ENCODE data around the gene CTAG1B. TPM values are rescaled to one million over a fixed set of nuclear protein-coding genes. Genes with fewer than 3 reads are reported as not detected.

The CTAG1B gene
- total RNA-seq, 1 experiment from 2014 or later = not detected

DNA sequence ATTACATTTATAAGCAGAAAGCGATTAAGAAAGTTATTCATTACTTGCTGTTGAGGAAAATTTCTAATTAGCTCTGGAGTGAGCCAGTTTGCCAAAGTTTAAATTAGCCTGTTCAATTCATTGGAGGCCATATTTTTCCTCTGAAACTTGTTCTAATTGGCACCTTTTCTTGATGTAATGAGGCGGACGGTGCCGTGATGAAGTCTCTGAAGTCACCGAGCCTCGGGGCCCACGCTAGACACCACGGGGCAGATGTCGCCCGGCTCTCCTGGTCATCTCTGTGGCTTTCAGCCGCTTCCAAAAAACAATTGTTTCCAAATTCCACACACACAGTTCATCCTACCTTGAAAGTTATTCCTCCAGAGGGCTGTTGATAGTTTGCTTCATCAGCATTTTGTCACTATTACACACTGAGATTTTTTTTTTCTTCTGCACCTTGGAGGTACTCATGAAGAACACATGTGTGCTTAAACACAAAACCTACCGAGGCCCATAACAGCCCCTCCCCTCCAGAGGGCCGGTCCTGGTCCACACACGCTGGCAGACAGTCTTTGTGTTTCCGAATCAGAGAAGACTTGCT is 38.2 kb upstream of the CTAG1B start:
- H3K4me1 ChIP-seq (ENCODE audit: control insufficient read depth in 1 of 2, insufficient read depth in 2 of 2, low read length in 2 of 2) = no peaks in the 10 kb centered on the region
- BruUV-seq (replicated peaks) = no TSS peak
- no peak overlapping the region for H3K4me3 ChIP-seq (replicated peaks in 1 of 2; ENCODE audit: low read depth in 1 of 2, low read length in 2 of 2)
- H3K4me2 ChIP-seq (ENCODE audit: low read length) = no peak overlapping the region
- DNase-seq (ENCODE audit: low read depth, low spot score) = no peak
- no peaks in the 10 kb centered on the region for H3K36me3 ChIP-seq (ENCODE audit: control insufficient read depth in 1 of 2, insufficient read depth in 2 of 2, low read length in 2 of 2)
- H3K9me3 ChIP-seq (ENCODE audit: control insufficient read depth in 1 of 2, insufficient read depth in 1 of 2, low read depth in 1 of 2, low read length in 2 of 2) = no peaks in the 10 kb centered on the region
- no peaks in the 10 kb centered on the region for H3K27me3 ChIP-seq (ENCODE audit: insufficient read depth, low read length)
- H3K79me2 ChIP-seq (ENCODE audit: insufficient read depth, low read length) = no peaks in the 10 kb centered on the region
- intact Hi-C loops (cut with micrococcal nuclease) = no loop called here
- CTCF ChIA-PET = no interaction called here
- no peak overlapping the region for H3K9ac ChIP-seq (ENCODE audit: low read length)
- RAD21 ChIA-PET (ENCODE audit: low non-redundant PET in 1 of 2, low total read pairs in 2 of 2, uncharacterized antibody in 2 of 2, unreplicated experiment in 2 of 2) = no interaction called here
- no peaks in the 10 kb centered on the region for H3K9me2 ChIP-seq (ENCODE audit: insufficient read depth)
- no peaks in the 10 kb centered on the region for H4K20me1 ChIP-seq (ENCODE audit: insufficient read depth)
- H2AFZ ChIP-seq (ENCODE audit: low read depth, low read length, poor library complexity, severe bottlenecking) = no peak overlapping the region
- ATAC-seq = no peak
- POLR2A ChIA-PET = no interaction called here
- H3K27ac ChIP-seq (ENCODE audit: low read depth, low read length) = no peak overlapping the region
- TF ChIP-seq CBX3 (IDR thresholded peaks at IDR 0.05; ENCODE audit: low read depth) = no peak
- no peak for TF ChIP-seq TCF7L2 (IDR thresholded peaks at IDR 0.05; ENCODE audit: borderline replicate concordance, extremely low read depth, insufficient read depth, insufficient read length)
- TF ChIP-seq ZFX (IDR thresholded peaks at IDR 0.05) = no peak
- TF ChIP-seq FOSL1 (IDR thresholded peaks at IDR 0.05; ENCODE audit: low read depth) = no peak
- no peak for TF ChIP-seq RAD21 (IDR thresholded peaks at IDR 0.05; ENCODE audit: low read depth)
- no peak for TF ChIP-seq SRF (IDR thresholded peaks at IDR 0.05; ENCODE audit: low read depth)
- TF ChIP-seq, protein P1, sequence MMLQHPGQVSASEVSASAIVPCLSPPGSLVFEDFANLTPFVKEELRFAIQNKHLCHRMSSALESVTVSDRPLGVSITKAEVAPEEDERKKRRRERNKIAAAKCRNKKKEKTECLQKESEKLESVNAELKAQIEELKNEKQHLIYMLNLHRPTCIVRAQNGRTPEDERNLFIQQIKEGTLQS (IDR thresholded peaks at IDR 0.05) = no peak

DNA sequence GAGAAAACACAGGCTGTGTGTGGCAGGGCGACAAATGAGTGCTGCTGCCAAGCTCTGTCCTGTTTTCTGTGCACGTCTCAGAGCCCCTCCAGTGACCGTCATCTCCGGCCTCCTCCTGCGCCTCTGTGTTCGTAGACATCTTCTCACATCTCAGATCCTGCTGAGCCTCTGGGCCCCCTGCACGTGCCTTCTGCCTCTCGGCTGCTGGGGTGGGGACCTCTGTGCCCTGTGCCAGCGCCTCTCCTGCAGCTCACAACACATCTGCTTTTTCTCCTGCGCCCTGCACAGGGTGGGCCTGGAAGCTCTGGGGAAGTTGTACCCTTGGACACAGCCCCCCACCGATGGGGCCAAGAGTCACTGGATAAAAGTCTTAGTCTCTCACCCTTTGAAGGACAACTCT is 36.7 kb upstream of the CTAG1B start:
- no peaks in the 10 kb centered on the region for H3K9me2 ChIP-seq (ENCODE audit: insufficient read depth)
- no peak overlapping the region for H3K4me3 ChIP-seq (replicated peaks in 1 of 2; ENCODE audit: low read depth in 1 of 2, low read length in 2 of 2)
- H3K4me2 ChIP-seq (ENCODE audit: low read length) = no peak overlapping the region
- H3K27ac ChIP-seq (ENCODE audit: low read depth, low read length) = no peak overlapping the region
- ChIA-PET POLR2A (no interaction called here), RAD21 (ENCODE audit: low non-redundant PET in 1 of 2, low total read pairs in 2 of 2, uncharacterized antibody in 2 of 2, unreplicated experiment in 2 of 2) (no interaction called here), CTCF (no interaction called here)
- no peaks in the 10 kb centered on the region for H3K36me3 ChIP-seq (ENCODE audit: control insufficient read depth in 1 of 2, insufficient read depth in 2 of 2, low read length in 2 of 2)
- H3K9ac ChIP-seq (ENCODE audit: low read length) = no peak overlapping the region
- BruUV-seq (replicated peaks) = no TSS peak
- no peak for DNase-seq (ENCODE audit: low read depth, low spot score)
- H4K20me1 ChIP-seq (ENCODE audit: insufficient read depth) = no peaks in the 10 kb centered on the region
- H3K9me3 ChIP-seq (ENCODE audit: control insufficient read depth in 1 of 2, insufficient read depth in 1 of 2, low read depth in 1 of 2, low read length in 2 of 2) = no peaks in the 10 kb centered on the region
- no peak overlapping the region for H2AFZ ChIP-seq (ENCODE audit: low read depth, low read length, poor library complexity, severe bottlenecking)
- no peaks in the 10 kb centered on the region for H3K27me3 ChIP-seq (ENCODE audit: insufficient read depth, low read length)
- no peaks in the 10 kb centered on the region for H3K4me1 ChIP-seq (ENCODE audit: control insufficient read depth in 1 of 2, insufficient read depth in 2 of 2, low read length in 2 of 2)
- intact Hi-C loops (cut with micrococcal nuclease) = no loop called here
- ATAC-seq = no peak
- no peaks in the 10 kb centered on the region for H3K79me2 ChIP-seq (ENCODE audit: insufficient read depth, low read length)
- TF ChIP-seq YY1 (IDR thresholded peaks at IDR 0.05; ENCODE audit: extremely low read depth, insufficient replicate concordance, low read depth, low read length) = no peak
- TF ChIP-seq SP1 (IDR thresholded peaks at IDR 0.05; ENCODE audit: low read depth) = no peak
- TF ChIP-seq, protein P2, sequence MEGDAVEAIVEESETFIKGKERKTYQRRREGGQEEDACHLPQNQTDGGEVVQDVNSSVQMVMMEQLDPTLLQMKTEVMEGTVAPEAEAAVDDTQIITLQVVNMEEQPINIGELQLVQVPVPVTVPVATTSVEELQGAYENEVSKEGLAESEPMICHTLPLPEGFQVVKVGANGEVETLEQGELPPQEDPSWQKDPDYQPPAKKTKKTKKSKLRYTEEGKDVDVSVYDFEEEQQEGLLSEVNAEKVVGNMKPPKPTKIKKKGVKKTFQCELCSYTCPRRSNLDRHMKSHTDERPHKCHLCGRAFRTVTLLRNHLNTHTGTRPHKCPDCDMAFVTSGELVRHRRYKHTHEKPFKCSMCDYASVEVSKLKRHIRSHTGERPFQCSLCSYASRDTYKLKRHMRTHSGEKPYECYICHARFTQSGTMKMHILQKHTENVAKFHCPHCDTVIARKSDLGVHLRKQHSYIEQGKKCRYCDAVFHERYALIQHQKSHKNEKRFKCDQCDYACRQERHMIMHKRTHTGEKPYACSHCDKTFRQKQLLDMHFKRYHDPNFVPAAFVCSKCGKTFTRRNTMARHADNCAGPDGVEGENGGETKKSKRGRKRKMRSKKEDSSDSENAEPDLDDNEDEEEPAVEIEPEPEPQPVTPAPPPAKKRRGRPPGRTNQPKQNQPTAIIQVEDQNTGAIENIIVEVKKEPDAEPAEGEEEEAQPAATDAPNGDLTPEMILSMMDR (IDR thresholded peaks at IDR 0.05 in 2 of 3, conservative IDR thresholded peaks at IDR 0.05 in 1 of 3; ENCODE audit: borderline replicate concordance in 1 of 3, insufficient read depth in 1 of 3, low read depth in 2 of 3, low read length in 2 of 3) = no peak
- TF ChIP-seq RAD21 (IDR thresholded peaks at IDR 0.05; ENCODE audit: low read depth) = no peak
- no peak for TF ChIP-seq EZH2 (IDR thresholded peaks at IDR 0.05)
- no peak for TF ChIP-seq JUND (IDR thresholded peaks at IDR 0.05)
- no peak for TF ChIP-seq POLR2A (IDR thresholded peaks at IDR 0.05; ENCODE audit: borderline replicate concordance, extremely low read depth, insufficient read depth, insufficient read length)
- TF ChIP-seq, protein P3, sequence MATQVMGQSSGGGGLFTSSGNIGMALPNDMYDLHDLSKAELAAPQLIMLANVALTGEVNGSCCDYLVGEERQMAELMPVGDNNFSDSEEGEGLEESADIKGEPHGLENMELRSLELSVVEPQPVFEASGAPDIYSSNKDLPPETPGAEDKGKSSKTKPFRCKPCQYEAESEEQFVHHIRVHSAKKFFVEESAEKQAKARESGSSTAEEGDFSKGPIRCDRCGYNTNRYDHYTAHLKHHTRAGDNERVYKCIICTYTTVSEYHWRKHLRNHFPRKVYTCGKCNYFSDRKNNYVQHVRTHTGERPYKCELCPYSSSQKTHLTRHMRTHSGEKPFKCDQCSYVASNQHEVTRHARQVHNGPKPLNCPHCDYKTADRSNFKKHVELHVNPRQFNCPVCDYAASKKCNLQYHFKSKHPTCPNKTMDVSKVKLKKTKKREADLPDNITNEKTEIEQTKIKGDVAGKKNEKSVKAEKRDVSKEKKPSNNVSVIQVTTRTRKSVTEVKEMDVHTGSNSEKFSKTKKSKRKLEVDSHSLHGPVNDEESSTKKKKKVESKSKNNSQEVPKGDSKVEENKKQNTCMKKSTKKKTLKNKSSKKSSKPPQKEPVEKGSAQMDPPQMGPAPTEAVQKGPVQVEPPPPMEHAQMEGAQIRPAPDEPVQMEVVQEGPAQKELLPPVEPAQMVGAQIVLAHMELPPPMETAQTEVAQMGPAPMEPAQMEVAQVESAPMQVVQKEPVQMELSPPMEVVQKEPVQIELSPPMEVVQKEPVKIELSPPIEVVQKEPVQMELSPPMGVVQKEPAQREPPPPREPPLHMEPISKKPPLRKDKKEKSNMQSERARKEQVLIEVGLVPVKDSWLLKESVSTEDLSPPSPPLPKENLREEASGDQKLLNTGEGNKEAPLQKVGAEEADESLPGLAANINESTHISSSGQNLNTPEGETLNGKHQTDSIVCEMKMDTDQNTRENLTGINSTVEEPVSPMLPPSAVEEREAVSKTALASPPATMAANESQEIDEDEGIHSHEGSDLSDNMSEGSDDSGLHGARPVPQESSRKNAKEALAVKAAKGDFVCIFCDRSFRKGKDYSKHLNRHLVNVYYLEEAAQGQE (IDR thresholded peaks at IDR 0.05; ENCODE audit: low read depth) = no peak
- TF ChIP-seq SIN3A (IDR thresholded peaks at IDR 0.05; ENCODE audit: low read depth) = no peak
- TF ChIP-seq TCF7L2 (IDR thresholded peaks at IDR 0.05; ENCODE audit: borderline replicate concordance, extremely low read depth, insufficient read depth, insufficient read length) = no peak
